HG03103 (cell line): ENCODE measurements around the gene LRRC56.

Source experiments
- ATAC-seq: cut with Tn5 transposase; IDR thresholded peaks from one replicate; pipeline ENCODE4 v1.9.1; 2021; ENCODE audit warnings: low read depth; ENCODE audit not compliant: unreplicated experiment

Gene LRRC56

DNA sequence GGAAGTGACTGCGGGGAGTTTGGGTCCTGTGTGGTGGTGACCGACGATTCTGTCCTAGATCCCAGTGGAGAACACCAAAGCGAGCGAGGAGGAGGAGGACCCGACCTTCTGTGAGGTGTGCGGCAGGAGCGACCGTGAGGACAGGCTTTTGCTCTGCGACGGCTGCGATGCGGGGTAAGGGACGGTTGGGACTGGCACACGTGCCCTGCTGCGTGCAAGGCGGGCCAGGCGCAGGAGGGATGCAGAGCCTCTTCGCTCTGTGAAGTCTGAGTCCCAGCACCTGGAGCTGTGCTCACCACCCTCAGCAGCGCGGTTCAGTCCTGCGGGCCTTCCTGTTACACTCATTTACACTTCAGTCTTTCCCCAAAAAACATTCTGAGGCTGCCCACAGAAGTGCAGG lies 55.2 kb downstream of the LRRC56 start:
- no peak for ATAC-seq

DNA sequence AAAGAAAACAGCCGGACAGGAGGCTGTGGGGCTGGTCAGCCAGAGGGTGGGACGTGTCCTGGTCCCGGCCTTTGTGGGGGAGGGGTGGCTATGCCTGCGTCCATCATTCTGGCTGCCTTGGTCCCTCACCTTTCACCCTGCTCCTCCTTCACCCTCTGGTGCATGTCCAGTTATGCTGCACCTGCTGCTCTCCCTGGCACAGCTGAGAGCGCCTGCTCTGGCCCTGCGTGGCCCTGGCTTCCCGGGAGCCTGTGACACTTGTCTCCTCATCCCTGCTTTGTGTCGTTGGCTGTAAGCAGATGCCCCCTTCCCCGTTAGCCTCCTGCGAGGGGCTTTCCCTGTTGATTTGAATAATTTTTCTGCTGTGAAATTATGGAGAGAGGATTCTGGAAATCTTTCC lies 55.6 kb downstream of the LRRC56 start:
- ATAC-seq = no peak

DNA sequence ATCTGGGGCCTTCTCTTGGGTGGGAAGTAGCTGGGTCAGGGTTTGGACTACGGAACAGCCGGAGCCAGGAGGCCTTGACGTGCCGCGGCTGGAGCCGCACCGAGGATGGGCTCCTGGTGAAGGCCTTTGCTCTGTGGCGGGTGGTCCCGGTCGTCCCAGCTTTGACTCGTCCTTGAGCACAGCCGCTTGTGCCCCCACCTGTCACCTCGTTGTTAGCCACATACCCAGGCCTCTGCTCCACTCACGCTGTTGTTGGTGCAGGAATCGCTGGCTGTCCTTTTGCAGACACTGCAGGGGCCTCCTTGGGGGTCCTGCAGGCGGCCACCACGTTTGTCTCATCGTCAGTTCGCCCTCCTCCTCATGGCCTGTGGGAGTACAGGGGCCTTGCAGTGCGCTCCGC lies 56.0 kb downstream of the LRRC56 start:
- no peak for ATAC-seq

DNA sequence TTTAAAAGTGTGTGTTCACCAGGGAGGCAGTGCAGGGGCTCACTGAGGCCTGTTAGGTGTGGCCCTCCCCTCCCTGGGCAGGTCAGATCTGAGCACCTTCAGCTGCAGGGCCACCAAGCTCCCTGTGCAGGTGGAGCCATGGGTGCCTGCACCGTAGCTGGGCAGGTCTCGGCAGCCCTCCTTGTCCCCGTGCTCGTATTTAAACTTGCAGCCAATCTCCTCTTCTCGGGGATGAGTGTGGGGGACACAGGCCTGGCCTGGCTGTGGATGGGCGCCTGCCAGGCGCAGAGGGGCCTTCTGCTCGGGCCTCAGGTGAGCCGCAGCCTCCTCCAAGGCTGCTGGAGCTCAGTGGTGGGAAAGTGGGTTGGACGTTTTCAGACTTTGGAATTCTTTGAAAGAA lies 58.1 kb downstream of the LRRC56 start:
- ATAC-seq = no peak

DNA sequence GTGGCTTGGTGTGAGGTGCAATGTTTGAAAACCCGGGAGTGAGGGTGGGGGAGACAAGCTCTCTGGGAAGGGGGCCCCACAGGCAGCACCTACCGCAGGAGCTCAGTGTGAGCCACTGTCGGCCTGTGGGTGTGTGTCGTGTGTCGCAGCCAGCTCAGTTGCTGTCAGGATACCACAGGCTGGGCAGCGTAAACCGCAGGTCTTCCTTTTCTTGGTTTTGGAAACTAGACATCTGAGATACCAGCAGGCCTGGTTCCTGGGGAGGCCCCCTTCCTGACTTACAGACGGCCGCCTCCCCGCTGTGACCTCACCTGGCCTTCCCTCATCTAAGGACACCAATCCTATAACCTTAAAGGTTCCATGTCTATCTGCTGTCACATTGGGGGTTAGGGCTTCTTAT lies 59.0 kb downstream of the LRRC56 start:
- no peak for ATAC-seq

DNA sequence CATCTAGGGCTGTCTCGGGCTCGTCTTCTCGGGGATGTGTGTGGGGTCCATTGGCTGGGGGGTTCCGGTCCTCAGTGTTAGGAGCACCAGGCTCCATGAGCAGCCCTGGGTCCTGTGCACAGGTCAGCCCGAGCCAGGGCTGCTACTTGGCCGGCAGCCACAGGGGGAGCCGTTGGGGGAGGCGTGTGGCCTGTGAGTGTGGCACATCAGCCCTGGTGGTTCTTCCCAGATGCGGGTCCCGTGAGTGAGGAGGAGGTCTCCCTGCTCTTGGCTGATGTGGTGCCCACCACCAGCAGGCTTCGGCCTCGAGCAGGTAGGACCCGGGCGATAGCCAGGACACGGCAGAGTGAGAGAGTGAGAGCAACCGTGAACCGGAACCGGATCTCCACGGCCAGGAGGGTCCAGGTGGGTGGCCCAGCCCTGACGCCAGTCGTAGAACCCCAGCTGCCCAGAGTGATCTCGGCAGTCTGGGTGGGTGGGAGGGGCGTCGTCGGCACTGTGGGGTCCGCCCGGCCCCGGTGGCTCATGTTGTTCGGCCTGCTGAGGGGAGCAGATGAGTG lies 59.9 kb downstream of the LRRC56 start:
- no peak for ATAC-seq

DNA sequence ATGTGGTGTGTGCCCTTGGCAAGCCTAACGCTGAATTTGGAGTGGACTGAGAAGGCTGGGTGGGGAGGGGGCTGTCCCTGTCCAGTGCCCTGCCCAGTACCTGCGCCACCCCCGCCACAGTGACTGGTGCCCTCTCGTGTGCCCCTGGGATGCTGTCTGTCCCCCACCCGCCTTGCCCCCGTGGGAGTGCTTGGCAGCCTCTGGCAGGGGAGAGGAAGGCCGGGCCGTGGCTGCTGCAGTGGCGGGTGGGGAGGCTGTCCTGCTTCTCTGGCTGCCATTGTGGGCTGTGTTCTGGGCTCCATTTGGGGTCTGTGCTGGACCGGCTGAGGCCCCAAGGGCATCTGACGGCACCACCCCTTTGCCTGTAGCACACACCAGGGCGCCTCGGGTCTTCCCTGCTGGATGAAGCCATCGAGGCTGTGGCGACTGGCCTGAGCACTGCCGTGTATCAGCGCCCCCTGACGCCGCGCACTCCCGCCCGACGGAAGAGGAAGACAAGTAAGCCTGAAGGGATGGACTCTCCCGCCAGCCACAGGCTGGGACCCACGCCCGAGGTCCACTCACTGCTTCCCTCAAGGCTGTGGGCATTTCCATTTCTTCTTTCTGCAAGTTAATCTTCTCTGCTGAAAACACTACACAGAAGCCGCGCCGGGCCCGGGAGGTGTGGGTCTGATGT lies 60.8 kb downstream of the LRRC56 start:
- no peak for ATAC-seq

DNA sequence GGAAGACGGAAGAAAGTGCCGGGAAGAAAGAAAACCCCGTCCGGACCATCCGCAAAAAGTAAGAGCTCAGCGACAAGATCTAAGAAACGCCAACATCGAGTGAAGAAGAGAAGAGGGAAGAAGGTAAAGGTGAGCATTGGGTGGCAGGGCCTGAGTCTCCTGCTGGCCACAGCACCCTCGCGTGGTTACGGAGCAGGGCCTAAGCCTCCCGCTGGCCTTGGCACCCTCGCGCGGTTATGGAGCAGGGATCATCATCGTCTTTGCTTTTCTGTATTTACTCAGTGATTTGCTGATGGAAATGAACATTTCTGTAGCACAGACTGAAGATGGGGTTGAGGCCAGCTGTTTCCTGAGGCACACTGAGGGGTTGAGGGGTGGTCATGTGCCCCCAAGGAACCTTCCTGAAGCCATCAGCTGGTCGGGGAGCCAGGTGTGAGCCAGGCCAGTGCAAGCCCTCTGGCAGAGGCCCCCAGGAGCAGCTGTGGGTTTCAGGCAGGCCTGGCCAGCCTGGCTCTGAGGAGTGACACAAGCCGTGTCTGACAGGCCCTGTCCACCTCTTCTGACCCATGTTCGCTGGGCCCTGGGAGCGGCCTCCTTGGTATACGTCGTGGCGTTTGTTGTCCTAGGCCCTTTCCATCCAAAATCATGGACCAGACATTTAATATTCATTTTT lies 64.4 kb downstream of the LRRC56 start:
- ATAC-seq = no peak

DNA sequence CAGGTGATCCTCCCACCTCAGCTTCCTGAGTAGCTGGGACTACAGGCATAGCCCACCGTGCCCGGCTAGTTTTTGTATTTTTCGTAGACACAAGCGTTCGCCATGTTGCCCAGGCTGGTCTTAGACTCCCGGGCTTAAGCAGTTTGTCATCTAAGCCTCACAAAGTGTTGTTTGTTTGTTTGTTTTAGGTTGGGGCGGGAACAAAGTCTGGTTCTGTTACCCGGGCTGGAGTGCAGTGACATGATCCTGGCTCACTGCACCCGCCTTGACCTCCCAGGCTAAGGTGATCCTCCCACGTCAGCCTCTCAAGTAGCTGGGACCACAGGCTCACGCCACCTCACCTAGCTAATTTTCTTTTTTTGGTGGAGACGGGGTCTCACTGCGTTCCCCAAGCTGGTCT lies 65.8 kb downstream of the LRRC56 start:
- no peak for ATAC-seq
